GM12865 (cell line): ENCODE measurements around the gene MPI.

ENCODE experiments used
- DNase-seq: peaks from one replicate; pipeline ENCODE4 v3.0.0; 2010; ENCODE audit warnings: low read depth
- H3K4me3 ChIP-seq: 2 replicates; pipeline ENCODE4 v1.5.1; 2011; ENCODE audit warnings: mild to moderate bottlenecking, low read depth, low read length, control low read depth
- TF ChIP-seq, protein P1 (sequence below): IDR thresholded peaks from 2 replicates; pipeline ENCODE4 v1.5.1; 2011; ENCODE audit warnings: low read length, control low read depth, low read depth, inconsistent platforms; ENCODE audit not compliant: insufficient read depth; ENCODE audit errors: missing control alignments

The MPI gene

GRCh38 chr15:74854453-74855022 lies 35.3 kb upstream of the MPI start:
- no peak overlapping the region for H3K4me3 ChIP-seq
- TF ChIP-seq, protein P1, sequence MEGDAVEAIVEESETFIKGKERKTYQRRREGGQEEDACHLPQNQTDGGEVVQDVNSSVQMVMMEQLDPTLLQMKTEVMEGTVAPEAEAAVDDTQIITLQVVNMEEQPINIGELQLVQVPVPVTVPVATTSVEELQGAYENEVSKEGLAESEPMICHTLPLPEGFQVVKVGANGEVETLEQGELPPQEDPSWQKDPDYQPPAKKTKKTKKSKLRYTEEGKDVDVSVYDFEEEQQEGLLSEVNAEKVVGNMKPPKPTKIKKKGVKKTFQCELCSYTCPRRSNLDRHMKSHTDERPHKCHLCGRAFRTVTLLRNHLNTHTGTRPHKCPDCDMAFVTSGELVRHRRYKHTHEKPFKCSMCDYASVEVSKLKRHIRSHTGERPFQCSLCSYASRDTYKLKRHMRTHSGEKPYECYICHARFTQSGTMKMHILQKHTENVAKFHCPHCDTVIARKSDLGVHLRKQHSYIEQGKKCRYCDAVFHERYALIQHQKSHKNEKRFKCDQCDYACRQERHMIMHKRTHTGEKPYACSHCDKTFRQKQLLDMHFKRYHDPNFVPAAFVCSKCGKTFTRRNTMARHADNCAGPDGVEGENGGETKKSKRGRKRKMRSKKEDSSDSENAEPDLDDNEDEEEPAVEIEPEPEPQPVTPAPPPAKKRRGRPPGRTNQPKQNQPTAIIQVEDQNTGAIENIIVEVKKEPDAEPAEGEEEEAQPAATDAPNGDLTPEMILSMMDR: no peak
- DNase-seq: no peak

GRCh38 chr15:74855857-74856256 lies 34.0 kb upstream of the MPI start:
- no peak for DNase-seq
- no peak overlapping the region for H3K4me3 ChIP-seq
- TF ChIP-seq, protein P1: no peak

DNA sequence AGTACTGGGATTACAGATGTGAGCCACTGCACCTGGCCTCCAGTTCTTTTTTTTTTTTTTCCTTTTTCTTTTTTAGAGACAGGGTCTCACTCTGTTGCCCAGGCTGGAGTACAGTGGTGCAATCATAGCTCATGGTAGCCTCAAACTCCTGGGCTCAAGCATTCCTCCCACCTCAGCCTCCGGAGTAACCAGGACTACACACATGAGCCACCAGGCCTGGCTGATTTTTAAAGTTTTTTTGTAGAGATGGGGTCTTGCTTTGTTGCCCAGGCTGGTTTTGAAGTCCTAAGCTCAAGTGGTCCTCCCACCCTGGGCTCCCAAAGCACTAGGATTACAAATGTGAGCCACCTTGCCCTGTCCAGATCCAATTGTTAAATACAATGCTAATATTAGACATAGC lies 33.3 kb upstream of the MPI start:
- no peak overlapping the region for H3K4me3 ChIP-seq
- no peak for DNase-seq
- TF ChIP-seq, protein P1: no peak

GRCh38 chr15:74857082-74857655 lies 32.7 kb upstream of the MPI start:
- peak; percentile 91 for DNase-seq
- H3K4me3 ChIP-seq: no peak overlapping the region
- TF ChIP-seq, protein P1: no peak

- no peak overlapping the region for H3K4me3 ChIP-seq
- TF ChIP-seq, protein P1: no peak
- peak; percentile 62 for DNase-seq
Measured at GRCh38 chr15:74857671-74858368, 32.0 kb upstream of the MPI start.

- DNase-seq: no peak
- TF ChIP-seq, protein P1: no peak
- no peak overlapping the region for H3K4me3 ChIP-seq
Measured at GRCh38 chr15:74858369-74858740, 31.5 kb upstream of the MPI start.
